Measurements from ENCODE around the gene CCNK.

- TF ChIP-seq CTCF (IDR thresholded peaks at IDR 0.05) (no peak), POLR2A (IDR thresholded peaks at IDR 0.05) (peak; percentile 74 to 87)
Measured at GRCh38 chr14:99480917-99481744, at the start of gene CCNK.
